Lung (tissue), 16 donors: Measurements from ENCODE around the gene IL6R. TPM values are rescaled to one million over a fixed set of nuclear protein-coding genes. Genes with fewer than 3 reads are reported as not detected.
"Not testable (repeated sequence)": the region's sequence is repeated elsewhere in the genome, so short reads cannot be mapped to it uniquely, and the experiment has no call there.

Source experiments
- ATAC-seq: fragments of 200-7000 bp; cut with Tn5 transposase; one replicate; pipeline ENCODE4 v1.9.1; 2020; ENCODE audit warnings: moderate number of reproducible peaks; ENCODE audit not compliant: insufficient read depth, low FRiP score
- DNase-seq, 3 donors: peaks; one replicate each; pipeline ENCODE4 v3.0.0-alpha.2; 2013 to 2017
- H3K27ac ChIP-seq, 2 donors: one replicate each; pipeline ENCODE4 v1.5.1; 2013; ENCODE audit warnings: mild to moderate bottlenecking in 2 of 2, moderate library complexity in 2 of 2, control low read depth in 1 of 2, inconsistent platforms in 1 of 2, low read depth in 1 of 2, low read length in 1 of 2
- H3K27me3 ChIP-seq, 3 donors: one replicate each; pipeline ENCODE4 v1.5.1; 2013; ENCODE audit warnings: low read length in 2 of 3; ENCODE audit not compliant: control insufficient read depth in 3 of 3, insufficient read depth in 3 of 3
- H3K36me3 ChIP-seq, 4 donors: one replicate each; pipeline ENCODE4 v1.5.1; 2013; ENCODE audit warnings: low read length in 4 of 4, mild to moderate bottlenecking in 1 of 4, moderate library complexity in 1 of 4; ENCODE audit not compliant: control insufficient read depth in 4 of 4, insufficient read depth in 4 of 4
- H3K4me1 ChIP-seq, 5 donors: one replicate each; pipeline ENCODE4 v1.5.1; 2013; ENCODE audit warnings: low read length in 5 of 5, mild to moderate bottlenecking in 2 of 5, moderate library complexity in 1 of 5; ENCODE audit not compliant: control insufficient read depth in 5 of 5, insufficient read depth in 5 of 5
- H3K4me3 ChIP-seq: one replicate; pipeline ENCODE4 v1.5.1; 2013; ENCODE audit warnings: mild to moderate bottlenecking, control low read depth, moderate library complexity
- H3K9ac ChIP-seq, 2 donors: one replicate each; pipeline ENCODE4 v1.5.1; 2013; ENCODE audit warnings: low read length in 2 of 2, control low read depth in 1 of 2; ENCODE audit not compliant: insufficient read depth in 1 of 2
- H3K9me3 ChIP-seq, 4 donors: one replicate each; pipeline ENCODE4 v1.5.1; 2013; ENCODE audit warnings: low read length in 3 of 4, mild to moderate bottlenecking in 1 of 4, moderate library complexity in 1 of 4; ENCODE audit not compliant: control insufficient read depth in 4 of 4, insufficient read depth in 3 of 4
- CTCF ChIP-seq: IDR thresholded peaks from 2 replicates; pipeline ENCODE4 v1.5.1; 2012; ENCODE audit warnings: mild to moderate bottlenecking; ENCODE audit errors: control extremely low read depth, extremely low read depth
- WGBS, 2 donors: extraction: QIAGEN DNeasy Blood & Tissue Kit; methylation state at CpG; one replicate each; pipeline ENCODE4 v1.1.7; 2013; 5-methylcytosine and 5-hydroxymethylcytosine counted together
- long read RNA-seq, 5 donors: transcript quantifications; one replicate each; lab custom pipeline, GENCODE V29; 2026
- polyA plus RNA-seq, 2 donors: library from polyadenylated mRNA; stranded (reverse); fragments of 200-250 nt; gene quantifications; one replicate each; pipeline ENCODE4 v1.2.1, GENCODE V29; 2013
- total RNA-seq, 2 donors: library from RNA; depleted of rRNA in 1 of 2; stranded (reverse); fragments of >200 nt in 1 of 2; gene quantifications; one replicate each; pipeline ENCODE4 v1.2.1, GENCODE V29; 2014 to 2021
- donor health status: control.
- donor health status: control.
- donor health status: Bipolar disorder and iron deficiency.
- donor health status: healthy.
- donor health status: DM: yes; HTN: yes; CAD: no.

The IL6R gene
- total RNA-seq (10 to 100 TPM; 33.2 to 79.7 TPM), polyA plus RNA-seq (10 to 100 TPM; 12.3 to 30.8 TPM)
- long read RNA-seq, donor 1, full-length matches to known transcripts = 1 of 1 reads
- long read RNA-seq, donor 1, partial matches to known transcripts = 0 of 1 reads
- long read RNA-seq, donor 1, other reads (novel, unspliced or antisense) = 0 of 1 reads
- long read RNA-seq, donor 2 = 0 reads
- long read RNA-seq, donor 3, partial matches to known transcripts = 0 of 2 reads
- long read RNA-seq, donor 3, other reads (novel, unspliced or antisense) = 0 of 2 reads
- long read RNA-seq, donor 4 = 0 reads
- long read RNA-seq, donor 5 = 0 reads

- H3K9ac ChIP-seq = peak within 1 kb of the TSS in 1 of 2 donors; percentile 50
- peak; percentile 12 for TF ChIP-seq CTCF
- H3K36me3 ChIP-seq = no peaks in the 10 kb centered on the region
- ATAC-seq (peak; percentile 84), DNase-seq (peak; percentile 87 to 89 (median 89))
- peak within 1 kb of the TSS; percentile 66 for H3K4me3 ChIP-seq
- peak within 1 kb of the TSS; percentile 93 to 99 for H3K27ac ChIP-seq
- peaks cover 0 to 11% (median 9%) of the 10 kb centered on the region in 3 donors for H3K27me3 ChIP-seq
- no peaks in the 10 kb centered on the region for H3K9me3 ChIP-seq
- WGBS, 2 donors = 0 to 1% methylated on average over 65 to 66 of the region's 66 CpGs
- peaks cover 0 to 26% (median 12%) of the 10 kb centered on the region in 5 donors for H3K4me1 ChIP-seq
Observed at GRCh38 chr1:154404984-154405746, at the start of gene IL6R. Gene IL6R (plus strand): TSS chr1:154405343. CDS start chr1:154405630, 287 bp downstream.

- H3K27ac ChIP-seq = no peak overlapping the region
- no peaks in the 10 kb centered on the region for H3K36me3 ChIP-seq
- no peaks in the 10 kb centered on the region for H3K27me3 ChIP-seq
- TF ChIP-seq CTCF = no peak
- ATAC-seq (no peak), DNase-seq (no peak)
- no peak overlapping the region for H3K9ac ChIP-seq
- WGBS, 2 donors = 94 to 97% methylated on average over 8 of the region's 8 CpGs
- no peaks in the 10 kb centered on the region for H3K9me3 ChIP-seq
- H3K4me3 ChIP-seq = no peak overlapping the region
- peaks cover 0 to 4% (median 0%) of the 10 kb centered on the region in 5 donors for H3K4me1 ChIP-seq
Observed at GRCh38 chr1:154358519-154358918, 46.6 kb upstream of the IL6R start.

GRCh38 chr1:154360288-154360687 lies 44.9 kb upstream of the IL6R start:
- Histone ChIP-seq H3K36me3 (no peaks in the 10 kb centered on the region), H3K27ac (no peak overlapping the region), H3K4me1 (no peaks in the 10 kb centered on the region), H3K9ac (no peak overlapping the region), H3K27me3 (no peaks in the 10 kb centered on the region), H3K4me3 (no peak overlapping the region), H3K9me3 (no peaks in the 10 kb centered on the region)
- no peak for ATAC-seq
- no peak for TF ChIP-seq CTCF
- no peak for DNase-seq

GRCh38 chr1:154360881-154361280 lies 44.3 kb upstream of the IL6R start:
- ATAC-seq, H3K36me3 ChIP-seq, H3K4me1 ChIP-seq, H3K9ac ChIP-seq, H3K27ac ChIP-seq, H3K9me3 ChIP-seq, H3K27me3 ChIP-seq, DNase-seq, H3K4me3 ChIP-seq: not testable (repeated sequence)
- whole genome bisulfite sequencing, 2 donors = 88 to 90% methylated on average over 5 of the region's 5 CpGs
